ENCODE data around the gene WSB1.

DNA sequence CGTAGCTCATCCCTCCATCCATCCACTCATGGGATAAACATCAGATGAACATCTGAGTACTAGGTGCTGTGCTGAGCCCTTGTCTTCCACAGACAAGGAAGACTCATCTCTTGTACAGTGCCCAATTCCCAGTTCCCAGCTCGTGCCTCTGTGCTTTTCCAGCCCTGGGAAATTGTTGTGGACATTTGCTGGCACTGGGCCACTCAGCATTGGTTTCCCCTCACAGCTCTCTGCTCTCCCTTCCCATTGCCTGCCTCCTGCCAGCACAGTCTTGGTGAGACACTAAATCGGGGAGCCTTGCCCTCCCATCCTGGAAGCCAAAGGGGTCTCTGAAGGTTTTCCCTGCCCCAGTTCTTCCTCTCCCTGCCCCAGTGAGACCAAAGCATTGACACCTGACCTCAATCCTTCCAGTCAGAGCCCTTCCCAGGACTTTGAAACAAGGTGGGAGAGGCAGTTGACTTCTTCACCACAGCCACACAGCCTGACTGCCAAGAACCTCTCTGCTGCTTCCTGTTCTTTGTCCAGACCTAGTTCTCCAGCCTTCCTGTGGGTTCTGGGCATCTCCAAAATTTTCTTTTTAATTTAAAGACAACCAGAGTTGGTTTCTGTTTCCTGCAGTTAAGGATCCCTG, 50.2 kb downstream of the WSB1 start:
- no peak for TF ChIP-seq ZNF830 (tag by site-specific recombination; IDR thresholded peaks at IDR 0.05; ENCODE audit: low read depth)
- no peak for TF ChIP-seq WT1 (tag by site-specific recombination; IDR thresholded peaks at IDR 0.05)

All from HEK293 (cell line).